K562 (cell line): ENCODE measurements around the gene TRAF3IP3.

Experiments
- BACH1 ChIP-seq: fragments of 200-800 bp; sonication (Bioruptor generic); IDR thresholded peaks from 2 replicates; pipeline ENCODE4 v1.6.1; 2016; ENCODE audit warnings: missing genetic modification characterization, missing compliant biosample characterization
- CREB5 ChIP-seq: fragments of 250-450 bp; sonication (Bioruptor Pico); IDR thresholded peaks from 2 replicates; pipeline ENCODE4 v1.5.0; 2020; ENCODE audit warnings: mild to moderate bottlenecking
- EZH2 ChIP-seq: IDR thresholded peaks from 2 replicates; pipeline ENCODE4 v1.6.1; 2012; ENCODE audit warnings: low read depth, mild to moderate bottlenecking, inconsistent platforms, low read length, borderline replicate concordance
- HCFC1 ChIP-seq: IDR thresholded peaks from 2 replicates; pipeline ENCODE4 v1.6.1; 2012; ENCODE audit warnings: low read depth, low read length, improper control_type of control experiment
- HDAC6 ChIP-seq: IDR thresholded peaks from 2 replicates; pipeline ENCODE4 v1.6.1; 2012; ENCODE audit warnings: low read depth, mild to moderate bottlenecking, control low read depth, inconsistent platforms, low read length, moderate library complexity
- MXI1 ChIP-seq: IDR thresholded peaks from 2 replicates; pipeline ENCODE4 v1.6.1; 2011; ENCODE audit warnings: low read depth, mild to moderate bottlenecking, improper control_type of control experiment, low read length
- NFXL1 ChIP-seq: fragments of 450-650 bp; formaldehyde crosslinking; IDR thresholded peaks from 2 replicates; pipeline ENCODE4 v1.4.0; 2021; ENCODE audit warnings: mild to moderate bottlenecking
- PATZ1 ChIP-seq: fragments of 250-450 bp; sonication (Bioruptor Pico); IDR thresholded peaks from 2 replicates; pipeline ENCODE4 v1.5.0; 2020; ENCODE audit warnings: mild to moderate bottlenecking, borderline replicate concordance
- RFX5 ChIP-seq: IDR thresholded peaks from 2 replicates; pipeline ENCODE4 v1.6.1; 2011; ENCODE audit warnings: low read depth, mild to moderate bottlenecking, improper control_type of control experiment, low read length
- RNF2 ChIP-seq: sonication (generic); IDR thresholded peaks from 2 replicates; pipeline ENCODE4 v1.6.1; 2016

- TF ChIP-seq PATZ1 (CRISPR knock-in tag) (no peak; the same call in 1 of the 2 replicates), NFXL1 (CRISPR knock-in tag) (peak; percentile 82; the same call in 1 of the 2 replicates), RNF2 (no peak), HCFC1 (peak; percentile 88), HDAC6 (no peak), MXI1 (peak; percentile 61; the same call in 1 of the 2 replicates), EZH2 (no peak), BACH1 (tag) (peak; percentile 78; the same call in 1 of the 2 replicates), RFX5 (0 out of 2 replicates have a peak, but pooled peaks have one; percentile 59), CREB5 (no peak)
Measured at GRCh38 chr1:209784265-209785169, 28.7 kb downstream of the TRAF3IP3 start, which contains the start of gene C1orf74.
